Ovary (tissue), 9 donors: ENCODE measurements around the gene NR4A3. TPM values are rescaled to one million over a fixed set of nuclear protein-coding genes. Genes with fewer than 3 reads are reported as not detected.

Source experiments
- DNase-seq, 5 donors: peaks; one replicate each; pipeline ENCODE4 v3.0.0-alpha.2; 2019 to 2020
- H3K27ac ChIP-seq, 2 donors: fragments of 200-600 bp; one replicate each; pipeline versions ENCODE4 v1.5.1 to v1.8.0; 2019 to 2022
- H3K27me3 ChIP-seq: fragments of 200-600 bp; one replicate; pipeline ENCODE4 v1.8.0; 2022
- H3K36me3 ChIP-seq: fragments of 200-600 bp; sonication (generic); one replicate; pipeline ENCODE4 v1.5.1; 2019
- H3K4me1 ChIP-seq: one replicate; pipeline ENCODE4 v1.8.1; 2013; ENCODE audit warnings: mild to moderate bottlenecking, moderate library complexity; ENCODE audit not compliant: insufficient read depth
- H3K4me3 ChIP-seq: fragments of 200-600 bp; sonication (generic); one replicate; pipeline ENCODE4 v1.5.1; 2017
- H3K9me3 ChIP-seq, 2 donors: fragments of 200-600 bp in 1 of 2; sonication (generic) in 1 of 2; one replicate each; pipeline versions ENCODE4 v1.5.1 to v1.8.1; 2013 to 2019; ENCODE audit warnings: mild to moderate bottlenecking in 1 of 2, moderate library complexity in 1 of 2
- CTCF ChIP-seq, 3 donors: fragments of 450-650 bp in 2 of 3; fragments of 200-600 bp in 1 of 3; IDR thresholded peaks; one replicate each; pipeline versions ENCODE4 v1.5.1 to v1.8.0; 2016 to 2022; ENCODE audit warnings: antibody characterized with exemption in 3 of 3, mild to moderate bottlenecking in 1 of 3
- EP300 ChIP-seq: sonication (generic); formaldehyde crosslinking; IDR thresholded peaks from one replicate; pipeline ENCODE4 v1.6.1; 2017; ENCODE audit warnings: antibody characterized with exemption
- POLR2A ChIP-seq: fragments of 450-650 bp; IDR thresholded peaks from one replicate; pipeline ENCODE4 v1.6.1; 2017; ENCODE audit warnings: antibody characterized with exemption, mild to moderate bottlenecking, moderate library complexity
- WGBS, 3 donors: extraction: QIAGEN DNeasy Blood & Tissue Kit in 1 of 3; methylation state at CpG; one replicate each; pipeline versions ENCODE4 v1.1.5 to v1.1.7; 2013 to 2017; 5-methylcytosine and 5-hydroxymethylcytosine counted together
- intact Hi-C, 4 donors: fragments of 100-400 bp; cut with DNase I; formaldehyde crosslinking; loops; one replicate each; pipeline versions ENCODE4 v1.11.0 to v1.15.1; 2022 to 2023
- polyA plus RNA-seq, 2 donors: library from polyadenylated mRNA; stranded (reverse); fragments of 200-250 nt in 1 of 2; fragments of 350-450 nt in 1 of 2; fragmentation: Illumina TruSeq in 1 of 2; extraction: RNeasy Lipid Tissue Mini Kit (QIAGEN cat#74804) in 1 of 2; gene quantifications; one replicate each; pipeline ENCODE4 v1.2.3, GENCODE V29; 2013 to 2014
- total RNA-seq, 7 donors: library from RNA; depleted of rRNA in 2 of 7; stranded (reverse); fragments of >200 nt in 2 of 7; fragmentation: NEBNext Ultra II Directional in 3 of 7; extraction: Animal tissue kit (Norgen Biotek cat#: 25700) in 3 of 7; gene quantifications; one replicate each; pipeline versions ENCODE4 v1.1.0 to v1.2.4, GENCODE V29; 2016 to 2023
- donor health status: DM: no; HTN: no; CAD: no; lungs with moderate emphysema.
- donor health status: DM: no; HTN: no; CAD: no.
- donor health status: Bipolar disorder and iron deficiency.
- donor health status: DM: yes; HTN: yes; CAD: no.
- donor health status: DM: no; HTN: no; CAD: no.
- donor health status: DM: yes; HTN: yes; CAD: no.

NR4A3 gene
- total and polyA plus RNA-seq, 9 donors: 2.8 to 177 (median 29.2) TPM

GRCh38 chr9:99811172-99811571 lies 10.5 kb upstream of the NR4A3 start:
- H3K4me3 ChIP-seq: no peak overlapping the region
- WGBS, 3 donors: 0 to 32% (median 25%) methylated on average over 1 of the region's 1 CpG
- no peaks in the 10 kb centered on the region for H3K36me3 ChIP-seq
- no peak overlapping the region for H3K27ac ChIP-seq
- no peaks in the 10 kb centered on the region for H3K9me3 ChIP-seq
- peaks cover 2% of the 10 kb centered on the region for H3K4me1 ChIP-seq
- intact Hi-C loops: loop anchor here in 2 of 4 donors (10.0 kb wide), 2 partner anchors 404 to 624 kb away; no protein-coding TSS in a partner anchor
- TF ChIP-seq EP300 (no peak), CTCF (IDR thresholded peaks at IDR 0.05) (no peak), POLR2A (no peak)
- no peak for DNase-seq
- no peaks in the 10 kb centered on the region for H3K27me3 ChIP-seq

GRCh38 chr9:99811598-99812383 lies 9.9 kb upstream of the NR4A3 start:
- Histone ChIP-seq H3K4me1 (peaks cover 2% of the 10 kb centered on the region), H3K4me3 (no peak overlapping the region), H3K9me3 (no peaks in the 10 kb centered on the region), H3K27ac (no peak overlapping the region), H3K27me3 (no peaks in the 10 kb centered on the region), H3K36me3 (no peaks in the 10 kb centered on the region)
- 92 to 96% (median 94%) methylated on average over 8 of the region's 8 CpGs for WGBS, 3 donors
- TF ChIP-seq CTCF (IDR thresholded peaks at IDR 0.05) (no peak), EP300 (no peak), POLR2A (no peak)
- DNase-seq: no peak
- intact Hi-C loops: loop anchor here in 2 of 4 donors (10.0 kb wide), 2 partner anchors 403 to 623 kb away; no protein-coding TSS in a partner anchor

GRCh38 chr9:99813739-99814138 lies 7.9 kb upstream of the NR4A3 start:
- Histone ChIP-seq H3K27me3 (no peaks in the 10 kb centered on the region), H3K4me3 (no peak overlapping the region), H3K27ac (no peak overlapping the region), H3K36me3 (no peaks in the 10 kb centered on the region), H3K4me1 (peaks cover 4% of the 10 kb centered on the region), H3K9me3 (no peaks in the 10 kb centered on the region)
- 79 to 86% (median 84%) methylated on average over 8 of the region's 8 CpGs for WGBS, 3 donors
- TF ChIP-seq CTCF (IDR thresholded peaks at IDR 0.05) (no peak), POLR2A (no peak), EP300 (no peak)
- no peak for DNase-seq
- intact Hi-C loops: loop anchor here in 2 of 4 donors (10.0 kb wide), 2 partner anchors 401 to 621 kb away; no protein-coding TSS in a partner anchor

- no peak for DNase-seq
- Histone ChIP-seq H3K27me3 (no peaks in the 10 kb centered on the region), H3K27ac (no peak overlapping the region), H3K4me3 (no peak overlapping the region), H3K4me1 (peaks cover 4% of the 10 kb centered on the region), H3K36me3 (no peaks in the 10 kb centered on the region), H3K9me3 (no peaks in the 10 kb centered on the region)
- WGBS, 3 donors: 84 to 90% (median 88%) methylated on average over 2 of the region's 2 CpGs
- intact Hi-C loops: loop anchor here in 2 of 4 donors (10.0 kb wide), 2 partner anchors 400 to 620 kb away; no protein-coding TSS in a partner anchor
- TF ChIP-seq POLR2A (no peak), CTCF (IDR thresholded peaks at IDR 0.05) (no peak), EP300 (no peak)
These were observed 7.3 kb upstream of the NR4A3 start for GRCh38 chr9:99814359-99814758.
